ENCODE results near the gene HLCS. TPM values are rescaled to one million over a fixed set of nuclear protein-coding genes. Genes with fewer than 3 reads are reported as not detected.

The HLCS gene
- polyA plus RNA-seq, 1 donor (not counting 4 experiments of a cell fraction or from before 2014, with no cell fraction given): 11.5 TPM

DNA sequence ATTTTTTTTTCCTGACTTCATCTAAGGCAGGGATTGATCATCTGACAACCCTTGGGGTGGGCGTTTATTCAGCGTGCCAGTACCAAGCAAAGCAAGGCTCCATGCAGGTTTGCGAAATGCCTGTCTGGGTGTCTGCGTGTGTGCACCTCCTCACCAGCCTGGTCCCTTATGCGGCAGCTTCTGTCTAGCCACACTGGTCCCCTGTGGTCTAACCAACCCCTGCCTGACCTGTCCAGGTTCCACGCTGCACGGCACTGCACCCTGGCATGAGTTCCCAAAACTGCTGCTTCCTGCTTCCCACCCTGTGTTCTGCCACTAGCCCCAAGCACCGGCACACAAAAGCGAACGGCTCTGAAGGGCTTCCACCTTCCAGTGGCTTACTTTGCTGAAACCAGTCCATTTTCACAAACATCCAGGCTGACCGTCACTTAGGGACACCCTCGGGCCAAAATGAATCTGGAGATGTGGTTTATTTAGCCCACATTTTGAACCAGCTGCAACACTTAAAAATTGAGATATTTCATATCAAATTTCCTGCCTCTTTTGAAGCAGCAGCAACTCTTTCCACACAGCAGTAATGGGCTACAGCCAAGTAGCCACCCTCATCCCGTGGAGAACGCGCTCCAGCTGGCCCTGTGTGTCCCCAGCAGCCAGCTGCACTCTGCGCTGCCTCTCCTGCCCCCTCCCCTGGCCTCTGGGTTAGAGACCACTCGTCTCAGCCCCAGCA lies 55.7 kb downstream of the HLCS start:
- TF ChIP-seq EZH2 (IDR thresholded peaks at IDR 0.05; ENCODE audit: low read length): no peak
- TF ChIP-seq, protein P1, sequence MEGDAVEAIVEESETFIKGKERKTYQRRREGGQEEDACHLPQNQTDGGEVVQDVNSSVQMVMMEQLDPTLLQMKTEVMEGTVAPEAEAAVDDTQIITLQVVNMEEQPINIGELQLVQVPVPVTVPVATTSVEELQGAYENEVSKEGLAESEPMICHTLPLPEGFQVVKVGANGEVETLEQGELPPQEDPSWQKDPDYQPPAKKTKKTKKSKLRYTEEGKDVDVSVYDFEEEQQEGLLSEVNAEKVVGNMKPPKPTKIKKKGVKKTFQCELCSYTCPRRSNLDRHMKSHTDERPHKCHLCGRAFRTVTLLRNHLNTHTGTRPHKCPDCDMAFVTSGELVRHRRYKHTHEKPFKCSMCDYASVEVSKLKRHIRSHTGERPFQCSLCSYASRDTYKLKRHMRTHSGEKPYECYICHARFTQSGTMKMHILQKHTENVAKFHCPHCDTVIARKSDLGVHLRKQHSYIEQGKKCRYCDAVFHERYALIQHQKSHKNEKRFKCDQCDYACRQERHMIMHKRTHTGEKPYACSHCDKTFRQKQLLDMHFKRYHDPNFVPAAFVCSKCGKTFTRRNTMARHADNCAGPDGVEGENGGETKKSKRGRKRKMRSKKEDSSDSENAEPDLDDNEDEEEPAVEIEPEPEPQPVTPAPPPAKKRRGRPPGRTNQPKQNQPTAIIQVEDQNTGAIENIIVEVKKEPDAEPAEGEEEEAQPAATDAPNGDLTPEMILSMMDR (optimal IDR thresholded peaks at IDR 0.05 in 1 of 3, IDR thresholded peaks at IDR 0.05 in 1 of 3, conservative IDR thresholded peaks at IDR 0.05 in 1 of 3; ENCODE audit: extremely low read depth in 1 of 3, insufficient read depth in 2 of 3, low read length in 3 of 3): no peak
- no peaks in the 10 kb centered on the region for H3K9me1 ChIP-seq (ENCODE audit: control insufficient read depth, extremely low read depth, insufficient read depth, low read length)
- peak overlapping the region; percentile 92 for H3K27ac ChIP-seq (ENCODE audit: control insufficient read depth, insufficient read depth, low read length)
- no peaks in the 10 kb centered on the region for H3K79me2 ChIP-seq (ENCODE audit: control insufficient read depth, insufficient read depth, low read length)
- no peak overlapping the region for H3K4me2 ChIP-seq (ENCODE audit: control insufficient read depth, extremely low read depth, insufficient read depth, low read depth, low read length)
- no peak for FAIRE-seq
- H3K9ac ChIP-seq (ENCODE audit: control insufficient read depth, extremely low read depth, insufficient read depth, low read length): peak overlapping the region; percentile 36
- dilution Hi-C loops (cut with MboI; ENCODE audit: extremely low pct_ligation_motif_present, low sequenced_read_pairs): no loop called here
- no peaks in the 10 kb centered on the region for H3K9me3 ChIP-seq (ENCODE audit: control insufficient read depth, low read depth, low read length)
- no peak overlapping the region for H2AFZ ChIP-seq (ENCODE audit: control insufficient read depth, low read length)
- H3K4me3 ChIP-seq (ENCODE audit: control insufficient read depth in 2 of 3, extremely low read depth in 1 of 3, insufficient read depth in 2 of 3, low read depth in 1 of 3, low read length in 3 of 3): no peak overlapping the region
- H3K36me3 ChIP-seq (ENCODE audit: control insufficient read depth in 2 of 2, extremely low read depth in 1 of 2, insufficient read depth in 2 of 2, low read length in 2 of 2): no peaks in the 10 kb centered on the region
- H4K20me1 ChIP-seq (ENCODE audit: control insufficient read depth, extremely low read depth, insufficient read depth, low read length): no peaks in the 10 kb centered on the region
- DNase-seq (ENCODE audit: low read depth, low spot score): no peak
- H3K27me3 ChIP-seq (ENCODE audit: control insufficient read depth, extremely low read depth, insufficient read depth, low read length): no peaks in the 10 kb centered on the region
- peaks cover 19% of the 10 kb centered on the region for H3K4me1 ChIP-seq (ENCODE audit: control insufficient read depth, extremely low read depth, insufficient read depth, low read length)

DNA sequence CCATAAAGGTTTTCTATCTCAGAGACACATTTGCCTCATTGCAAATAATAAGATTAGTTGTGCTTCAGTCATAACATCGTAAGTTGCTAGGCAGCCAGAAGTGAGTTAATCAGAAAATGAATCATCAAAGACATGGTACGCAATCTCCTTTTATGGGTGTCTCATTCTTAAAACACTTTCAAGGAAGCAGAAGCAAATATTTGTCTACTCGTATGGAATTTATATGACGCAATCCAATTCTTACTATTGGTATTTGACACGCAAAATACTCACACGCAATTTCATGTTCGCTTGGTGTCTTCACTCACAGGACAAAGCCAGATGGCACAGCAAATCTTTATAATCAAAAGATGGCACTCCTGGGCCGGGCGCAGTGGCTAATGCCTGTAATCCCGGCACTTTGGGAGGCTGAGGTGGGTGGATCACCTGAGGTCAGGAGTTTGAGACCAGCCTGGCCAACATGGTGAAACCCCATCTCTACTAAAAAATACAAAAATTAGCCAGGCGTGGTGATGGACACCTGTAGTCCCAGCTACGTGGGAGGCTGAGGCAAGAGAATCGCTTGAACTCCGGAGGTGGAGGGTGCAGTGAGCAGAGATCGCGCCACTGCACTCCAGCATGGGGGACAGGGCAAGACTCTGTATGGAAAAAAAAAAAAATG lies 56.4 kb downstream of the HLCS start:
- peak; percentile 79 for FAIRE-seq
- no peak overlapping the region for H2AFZ ChIP-seq (ENCODE audit: control insufficient read depth, low read length)
- H3K9ac ChIP-seq (ENCODE audit: control insufficient read depth, extremely low read depth, insufficient read depth, low read length): peak overlapping the region; percentile 53

More for the DNA sequence above, 56.4 kb downstream of the HLCS start:
- H3K9me3 ChIP-seq (ENCODE audit: control insufficient read depth, low read depth, low read length): no peaks in the 10 kb centered on the region
- H3K27me3 ChIP-seq (ENCODE audit: control insufficient read depth, extremely low read depth, insufficient read depth, low read length): no peaks in the 10 kb centered on the region
- no peaks in the 10 kb centered on the region for H3K36me3 ChIP-seq (ENCODE audit: control insufficient read depth in 2 of 2, extremely low read depth in 1 of 2, insufficient read depth in 2 of 2, low read length in 2 of 2)
- no peaks in the 10 kb centered on the region for H4K20me1 ChIP-seq (ENCODE audit: control insufficient read depth, extremely low read depth, insufficient read depth, low read length)
- H3K9me1 ChIP-seq (ENCODE audit: control insufficient read depth, extremely low read depth, insufficient read depth, low read length): no peaks in the 10 kb centered on the region
- H3K27ac ChIP-seq (ENCODE audit: control insufficient read depth, insufficient read depth, low read length): peak overlapping the region; percentile 92
- TF ChIP-seq, protein P1 (optimal IDR thresholded peaks at IDR 0.05 in 1 of 3, IDR thresholded peaks at IDR 0.05 in 1 of 3, conservative IDR thresholded peaks at IDR 0.05 in 1 of 3; ENCODE audit: extremely low read depth in 1 of 3, insufficient read depth in 2 of 3, low read length in 3 of 3): no peak
- TF ChIP-seq EZH2 (IDR thresholded peaks at IDR 0.05; ENCODE audit: low read length): no peak
- dilution Hi-C loops (cut with MboI; ENCODE audit: extremely low pct_ligation_motif_present, low sequenced_read_pairs): no loop called here
- H3K79me2 ChIP-seq (ENCODE audit: control insufficient read depth, insufficient read depth, low read length): no peaks in the 10 kb centered on the region
- peak; percentile 77 for DNase-seq (ENCODE audit: low read depth, low spot score)
- H3K4me2 ChIP-seq (ENCODE audit: control insufficient read depth, extremely low read depth, insufficient read depth, low read depth, low read length): peak overlapping the region; percentile 55
- peaks cover 19% of the 10 kb centered on the region for H3K4me1 ChIP-seq (ENCODE audit: control insufficient read depth, extremely low read depth, insufficient read depth, low read length)
- H3K4me3 ChIP-seq (ENCODE audit: control insufficient read depth in 2 of 3, extremely low read depth in 1 of 3, insufficient read depth in 2 of 3, low read depth in 1 of 3, low read length in 3 of 3): no peak overlapping the region
